HG02970 (cell line): ENCODE data around the gene TAS2R41.

ENCODE experiments used
- ATAC-seq: cut with Tn5 transposase; IDR thresholded peaks from one replicate; pipeline ENCODE4 v1.9.1; 2021; ENCODE audit warnings: mild to moderate bottlenecking, moderate library complexity, moderate number of reproducible peaks; ENCODE audit not compliant: unreplicated experiment, low FRiP score

The TAS2R41 gene

GRCh38 chr7:143492043-143492471 lies 14.4 kb downstream of the TAS2R41 start:
- ATAC-seq: no peak

- no peak for ATAC-seq
These were observed 15.4 kb downstream of the TAS2R41 start for GRCh38 chr7:143492799-143493739.

GRCh38 chr7:143493751-143494150 lies 16.1 kb downstream of the TAS2R41 start:
- ATAC-seq: no peak

- ATAC-seq: no peak
These were observed 16.9 kb downstream of the TAS2R41 start for GRCh38 chr7:143494622-143495021.

- ATAC-seq: no peak
These were observed 18.2 kb downstream of the TAS2R41 start for GRCh38 chr7:143495851-143496250.

- no peak for ATAC-seq
These were observed 18.6 kb downstream of the TAS2R41 start for GRCh38 chr7:143496263-143496662.

GRCh38 chr7:143497008-143497795 lies 19.5 kb downstream of the TAS2R41 start:
- no peak for ATAC-seq

- ATAC-seq: no peak
These were observed 21.6 kb downstream of the TAS2R41 start for GRCh38 chr7:143499246-143499645.

- no peak for ATAC-seq
These were observed 22.2 kb downstream of the TAS2R41 start for GRCh38 chr7:143499743-143500348.

GRCh38 chr7:143503261-143503660 lies 25.6 kb downstream of the TAS2R41 start:
- no peak for ATAC-seq

- no peak for ATAC-seq
These were observed 26.7 kb downstream of the TAS2R41 start for GRCh38 chr7:143504215-143504936.

GRCh38 chr7:143504937-143505297 lies 27.2 kb downstream of the TAS2R41 start:
- ATAC-seq: no peak

- no peak for ATAC-seq
These were observed 28.2 kb downstream of the TAS2R41 start for GRCh38 chr7:143505838-143506237.

GRCh38 chr7:143507094-143507518 lies 29.4 kb downstream of the TAS2R41 start:
- ATAC-seq: no peak

- no peak for ATAC-seq
These were observed 29.9 kb downstream of the TAS2R41 start for GRCh38 chr7:143507534-143508055.

GRCh38 chr7:143510854-143511592 lies 33.4 kb downstream of the TAS2R41 start:
- no peak for ATAC-seq

GRCh38 chr7:143511593-143512047 lies 33.9 kb downstream of the TAS2R41 start:
- ATAC-seq: no peak

- no peak for ATAC-seq
These were observed 35.0 kb downstream of the TAS2R41 start for GRCh38 chr7:143512488-143513340.
